IPS-15b (cell line): Measurements from ENCODE around the gene ARHGAP29.
"Not testable (repeated sequence)": the region's sequence is repeated elsewhere in the genome, so short reads cannot be mapped to it uniquely, and the experiment has no call there.

Experiments used
- H3K27me3 ChIP-seq: one replicate; pipeline ENCODE4 v1.6.1; 2013; ENCODE audit warnings: low read length; ENCODE audit not compliant: control insufficient read depth, insufficient read depth
- H3K36me3 ChIP-seq: one replicate; pipeline ENCODE4 v1.6.1; 2013; ENCODE audit warnings: low read length; ENCODE audit not compliant: control insufficient read depth, insufficient read depth
- H3K4me1 ChIP-seq: one replicate; pipeline ENCODE4 v1.6.1; 2013; ENCODE audit warnings: mild to moderate bottlenecking, low read length; ENCODE audit not compliant: control insufficient read depth, insufficient read depth
- H3K4me3 ChIP-seq: one replicate; pipeline ENCODE4 v1.5.1; 2013; ENCODE audit warnings: low read depth, low read length
- H3K9ac ChIP-seq: one replicate; pipeline ENCODE4 v1.6.1; 2013; ENCODE audit warnings: low read depth, mild to moderate bottlenecking, low read length
- H3K9me3 ChIP-seq: one replicate; pipeline ENCODE4 v1.6.1; 2013; ENCODE audit warnings: mild to moderate bottlenecking, low read length; ENCODE audit not compliant: control insufficient read depth, insufficient read depth

ARHGAP29 gene

DNA sequence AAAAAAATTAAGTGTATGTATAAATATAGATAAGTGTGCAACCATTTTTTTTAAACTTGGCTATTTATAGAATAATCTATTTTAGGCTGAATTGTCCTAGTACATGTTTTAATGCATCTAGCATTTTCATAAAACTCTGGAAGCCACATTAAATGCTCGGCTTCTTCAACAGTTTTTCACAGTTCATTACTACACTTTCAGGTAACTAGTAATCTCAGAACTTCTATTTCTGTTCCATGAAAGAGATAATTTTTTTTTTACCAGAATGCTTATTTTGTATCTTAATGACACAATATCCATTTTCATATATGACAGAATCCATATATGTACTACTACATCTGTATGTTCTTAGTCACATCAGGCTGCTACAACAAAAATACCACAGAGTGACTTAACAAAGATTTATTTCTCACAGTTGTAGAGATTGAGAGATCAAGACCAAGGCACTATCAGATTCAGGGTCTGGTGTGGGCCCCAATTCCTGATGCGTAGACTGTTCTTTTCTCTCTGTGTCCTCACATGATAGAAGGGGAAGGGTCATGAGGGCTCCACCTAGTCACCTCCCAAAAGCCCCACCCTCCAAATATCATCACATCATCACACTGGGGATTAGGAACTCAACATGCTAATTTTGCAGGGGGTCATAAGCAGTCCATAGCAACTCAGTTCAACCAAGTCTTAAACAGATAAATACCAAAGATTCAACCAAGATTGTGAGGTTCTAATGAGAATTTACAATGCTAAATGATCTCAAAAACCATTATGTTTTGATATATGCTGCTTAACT lies 43.1 kb downstream of the ARHGAP29 start:
- no peaks in the 10 kb centered on the region for H3K9me3 ChIP-seq
- no peaks in the 10 kb centered on the region for H3K4me1 ChIP-seq
- no peak overlapping the region for H3K9ac ChIP-seq
- no peaks in the 10 kb centered on the region for H3K27me3 ChIP-seq
- no peaks in the 10 kb centered on the region for H3K36me3 ChIP-seq
- no peak overlapping the region for H3K4me3 ChIP-seq

DNA sequence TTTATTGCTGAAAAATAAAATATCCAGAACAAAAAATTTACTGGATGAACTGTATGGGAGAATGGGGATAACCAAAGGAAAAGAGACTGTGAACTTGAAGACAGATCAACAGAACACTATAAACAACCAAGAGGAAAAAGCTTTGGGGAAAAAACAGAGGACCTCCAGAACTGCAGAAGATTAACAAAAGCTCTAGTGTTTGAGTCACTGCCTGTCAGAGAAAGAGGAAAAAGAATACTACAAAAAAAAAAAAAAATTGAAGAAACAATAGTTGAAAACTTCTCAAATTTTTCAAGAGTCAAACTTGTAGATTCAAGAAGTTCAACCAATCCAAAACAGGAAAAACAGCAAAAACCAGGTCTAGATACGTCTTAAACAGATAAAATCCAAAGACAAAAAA lies 44.3 kb downstream of the ARHGAP29 start:
- Histone ChIP-seq H3K9me3 (no peaks in the 10 kb centered on the region), H3K36me3 (no peaks in the 10 kb centered on the region), H3K27me3 (no peaks in the 10 kb centered on the region), H3K9ac (no peak overlapping the region), H3K4me3 (no peak overlapping the region), H3K4me1 (no peaks in the 10 kb centered on the region)

DNA sequence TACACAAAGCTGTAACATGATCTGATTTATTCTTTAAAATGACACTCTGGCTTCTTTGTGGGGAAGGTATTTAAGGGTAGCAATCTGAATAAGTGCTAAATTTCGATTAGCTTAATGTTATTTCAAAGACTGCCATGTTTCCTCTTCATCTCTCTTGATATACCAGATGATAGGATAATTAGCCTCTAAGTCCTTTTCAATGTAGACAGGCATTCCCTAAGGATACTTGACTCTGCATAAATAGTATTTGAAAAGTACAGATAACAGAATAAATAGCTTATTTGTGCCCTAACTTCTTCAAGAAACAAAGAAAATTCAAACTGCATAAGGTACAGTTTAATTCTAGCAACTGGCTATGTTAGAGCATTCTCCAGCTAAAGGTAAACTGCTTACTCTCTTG lies 46.2 kb downstream of the ARHGAP29 start:
- Histone ChIP-seq H3K4me3 (no peak overlapping the region), H3K36me3 (no peaks in the 10 kb centered on the region), H3K4me1 (no peaks in the 10 kb centered on the region)

DNA sequence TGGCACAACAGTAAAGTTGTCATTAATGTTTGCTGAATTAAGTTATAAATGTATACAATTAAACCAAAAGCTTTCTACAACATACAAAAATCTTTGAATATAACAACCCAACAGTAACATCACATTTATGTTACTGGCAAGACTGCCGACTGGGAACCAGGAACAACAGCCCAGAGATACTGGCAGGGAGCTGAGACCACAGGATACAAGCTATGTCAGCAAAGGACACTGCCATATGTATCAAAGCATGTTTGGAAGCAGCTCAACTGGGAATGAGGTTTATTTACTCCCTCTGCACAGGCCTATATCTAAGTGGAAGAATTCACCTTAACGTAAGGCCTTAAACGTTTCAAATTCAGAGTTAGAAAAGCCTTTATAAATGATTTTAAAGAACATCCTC lies 50.4 kb downstream of the ARHGAP29 start:
- H3K9me3 ChIP-seq = no peaks in the 10 kb centered on the region
- no peak overlapping the region for H3K9ac ChIP-seq
- H3K27me3 ChIP-seq = no peaks in the 10 kb centered on the region
- H3K36me3 ChIP-seq = no peaks in the 10 kb centered on the region
- no peak overlapping the region for H3K4me3 ChIP-seq
- no peaks in the 10 kb centered on the region for H3K4me1 ChIP-seq

More for the DNA sequence above, 46.2 kb downstream of the ARHGAP29 start:
- no peaks in the 10 kb centered on the region for H3K9me3 ChIP-seq
- H3K27me3 ChIP-seq = no peaks in the 10 kb centered on the region
- no peak overlapping the region for H3K9ac ChIP-seq

DNA sequence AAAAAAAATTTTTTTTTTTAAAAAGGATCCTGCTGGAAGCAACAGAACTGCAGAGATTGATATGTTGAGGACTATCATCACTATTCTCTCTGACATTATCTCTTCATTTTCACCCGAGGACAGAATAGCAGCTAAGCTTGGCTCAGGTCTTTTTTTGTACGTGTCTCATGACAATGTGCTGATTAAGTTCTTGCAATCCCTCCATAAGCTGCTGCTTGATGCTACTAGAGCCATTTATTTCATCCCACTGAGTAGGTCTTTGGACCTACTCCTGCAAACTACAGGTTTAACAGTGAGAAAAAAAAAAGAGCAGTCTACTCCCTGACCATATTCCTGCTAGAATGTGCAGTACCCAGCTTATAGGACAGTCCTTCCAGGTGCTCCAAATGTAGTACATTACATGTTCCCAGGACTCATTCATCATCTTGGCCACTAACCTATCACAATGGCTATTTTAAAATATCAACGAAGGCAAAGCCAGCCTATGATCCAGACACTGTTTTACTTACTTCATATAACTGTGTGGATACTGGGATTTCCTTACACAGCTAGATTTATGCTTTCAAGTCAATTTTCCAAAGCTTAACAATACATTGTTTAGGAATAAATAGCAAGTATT lies 54.1 kb downstream of the ARHGAP29 start:
- no peaks in the 10 kb centered on the region for H3K36me3 ChIP-seq
- H3K27me3 ChIP-seq = no peaks in the 10 kb centered on the region
- H3K4me1 ChIP-seq = no peaks in the 10 kb centered on the region
- no peak overlapping the region for H3K9ac ChIP-seq
- H3K9me3 ChIP-seq = no peaks in the 10 kb centered on the region
- no peak overlapping the region for H3K4me3 ChIP-seq

DNA sequence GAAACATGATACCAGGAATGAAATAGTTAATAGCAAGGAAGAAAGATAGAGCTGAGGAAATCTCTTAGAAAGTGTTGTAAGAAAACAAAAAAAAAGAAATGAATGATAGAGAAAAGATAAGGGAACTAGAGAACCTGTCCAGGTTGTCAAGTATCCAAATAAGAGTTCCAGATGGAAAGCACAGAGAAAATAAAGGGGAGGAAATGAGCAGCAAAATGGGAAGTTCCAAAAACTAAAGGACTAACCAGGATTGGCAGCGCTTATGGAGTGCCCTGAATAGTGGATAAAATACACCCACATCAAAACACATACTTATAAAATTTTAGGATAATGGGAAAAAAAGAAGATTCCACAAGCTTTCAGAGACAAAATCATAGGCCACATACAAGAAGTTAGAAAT lies 55.2 kb downstream of the ARHGAP29 start:
- Histone ChIP-seq H3K27me3 (no peaks in the 10 kb centered on the region), H3K4me1 (no peaks in the 10 kb centered on the region), H3K9me3 (no peaks in the 10 kb centered on the region), H3K9ac (no peak overlapping the region), H3K4me3 (no peak overlapping the region), H3K36me3 (no peaks in the 10 kb centered on the region)

DNA sequence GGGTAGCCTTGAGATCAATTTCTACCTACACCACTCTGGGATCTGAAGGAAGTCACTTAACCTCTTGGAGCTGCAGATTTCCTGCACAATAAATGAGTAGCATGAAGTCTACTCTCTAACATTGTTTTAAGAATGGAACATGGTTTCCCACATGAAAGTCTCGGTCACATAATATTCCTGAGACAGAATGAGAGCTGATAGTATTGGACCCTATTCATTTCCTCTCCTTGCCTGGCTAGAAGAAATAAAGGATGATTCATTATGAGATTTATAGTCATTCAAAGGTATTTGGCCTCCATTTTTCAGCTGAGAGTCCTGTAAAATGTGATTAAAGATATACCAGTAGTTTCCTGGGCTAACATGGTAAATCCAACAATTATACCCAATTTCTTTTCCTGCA lies 56.7 kb downstream of the ARHGAP29 start:
- no peaks in the 10 kb centered on the region for H3K27me3 ChIP-seq
- no peaks in the 10 kb centered on the region for H3K36me3 ChIP-seq
- H3K4me3 ChIP-seq = no peak overlapping the region
- no peaks in the 10 kb centered on the region for H3K4me1 ChIP-seq
- H3K9ac ChIP-seq = no peak overlapping the region
- H3K9me3 ChIP-seq = no peaks in the 10 kb centered on the region

DNA sequence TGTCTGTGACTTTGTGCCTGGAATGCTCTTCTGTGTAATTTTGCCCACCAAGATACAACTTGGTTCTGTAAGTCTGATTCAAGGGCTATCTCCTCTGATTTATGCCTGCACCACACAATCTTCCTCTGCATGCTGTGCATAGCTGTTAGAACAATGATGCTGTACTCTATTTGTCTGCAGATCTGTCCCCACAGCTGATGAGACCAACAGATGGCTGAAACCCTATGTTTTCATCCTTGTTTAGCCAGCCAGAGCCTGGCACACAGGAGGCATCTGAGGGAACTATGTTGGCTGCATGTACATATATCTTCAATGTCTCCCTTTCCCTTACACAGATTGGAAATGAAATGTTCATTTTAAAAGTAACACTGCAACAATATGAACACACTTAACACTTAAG lies 58.5 kb downstream of the ARHGAP29 start:
- H3K27me3 ChIP-seq = no peaks in the 10 kb centered on the region
- H3K36me3 ChIP-seq = peaks cover 3% of the 10 kb centered on the region
- H3K4me3 ChIP-seq = no peak overlapping the region
- no peaks in the 10 kb centered on the region for H3K4me1 ChIP-seq
- no peak overlapping the region for H3K9ac ChIP-seq
- H3K9me3 ChIP-seq = no peaks in the 10 kb centered on the region

DNA sequence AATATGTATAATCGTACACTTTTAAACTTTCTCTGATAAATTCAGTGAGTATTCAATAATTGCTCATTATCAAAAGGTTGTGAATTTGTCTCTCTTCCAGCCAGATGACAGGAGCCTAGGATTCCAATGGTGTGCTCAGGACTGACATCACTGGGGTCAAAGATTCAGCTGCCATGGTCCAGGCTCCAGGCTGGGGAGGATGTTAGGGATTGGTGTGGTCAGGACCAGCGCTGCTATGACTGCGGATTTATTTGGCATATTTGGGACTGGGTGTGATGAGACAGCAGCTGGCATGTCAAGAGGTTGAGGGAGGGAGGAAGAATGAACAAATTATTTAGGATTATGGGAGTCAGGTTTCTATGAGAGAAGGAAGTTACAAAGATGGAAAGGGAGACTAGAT lies 68.3 kb downstream of the ARHGAP29 start:
- Histone ChIP-seq H3K27me3 (no peaks in the 10 kb centered on the region), H3K9me3 (no peaks in the 10 kb centered on the region), H3K9ac (no peak overlapping the region), H3K4me3 (no peak overlapping the region), H3K36me3 (peaks cover 3% of the 10 kb centered on the region), H3K4me1 (no peaks in the 10 kb centered on the region)

DNA sequence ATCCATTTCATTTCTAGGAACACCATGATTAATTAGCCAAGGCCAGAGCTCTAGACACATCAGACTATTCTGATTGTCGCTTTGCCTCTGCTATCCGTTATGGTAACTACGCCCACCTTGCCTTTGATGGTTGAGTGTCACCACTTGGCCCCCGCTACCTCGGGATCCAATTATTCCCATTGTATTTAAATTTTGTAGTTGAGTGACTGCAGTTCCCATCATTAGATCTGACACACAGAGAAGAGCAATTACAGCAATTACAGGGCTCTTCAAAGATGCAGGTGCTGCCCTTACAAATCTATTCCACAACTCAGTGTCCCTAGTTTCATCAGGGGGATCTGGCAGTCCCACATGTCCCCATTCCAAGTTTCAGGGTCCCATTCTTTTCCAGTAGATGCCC lies 71.5 kb downstream of the ARHGAP29 start:
- H3K27me3 ChIP-seq = no peaks in the 10 kb centered on the region
- H3K9me3 ChIP-seq = no peaks in the 10 kb centered on the region
- H3K4me3 ChIP-seq = no peak overlapping the region
- H3K4me1 ChIP-seq = no peaks in the 10 kb centered on the region
- no peak overlapping the region for H3K9ac ChIP-seq
- H3K36me3 ChIP-seq = no peaks in the 10 kb centered on the region

DNA sequence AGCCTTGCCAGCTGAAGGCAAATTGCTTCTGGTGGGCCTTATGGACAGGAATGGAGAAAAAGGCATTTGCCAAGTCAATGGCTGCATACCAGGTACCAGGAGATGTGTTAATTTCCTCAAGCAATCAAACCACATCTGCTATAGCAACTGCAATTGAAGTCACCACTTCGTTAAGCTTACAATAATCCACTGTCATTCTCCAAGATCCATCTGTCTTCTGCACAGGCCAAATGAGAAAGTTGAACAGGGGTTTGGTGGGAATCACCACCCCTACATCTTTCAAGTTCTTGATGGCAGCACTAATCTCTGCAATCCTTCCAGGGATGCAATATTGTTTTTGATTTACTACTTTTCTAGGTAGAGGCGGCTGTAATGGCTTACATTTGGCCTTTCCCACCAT lies 72.5 kb downstream of the ARHGAP29 start:
- not testable (repeated sequence) for H3K4me1 ChIP-seq, H3K36me3 ChIP-seq, H3K27me3 ChIP-seq, H3K4me3 ChIP-seq, H3K9ac ChIP-seq, H3K9me3 ChIP-seq

DNA sequence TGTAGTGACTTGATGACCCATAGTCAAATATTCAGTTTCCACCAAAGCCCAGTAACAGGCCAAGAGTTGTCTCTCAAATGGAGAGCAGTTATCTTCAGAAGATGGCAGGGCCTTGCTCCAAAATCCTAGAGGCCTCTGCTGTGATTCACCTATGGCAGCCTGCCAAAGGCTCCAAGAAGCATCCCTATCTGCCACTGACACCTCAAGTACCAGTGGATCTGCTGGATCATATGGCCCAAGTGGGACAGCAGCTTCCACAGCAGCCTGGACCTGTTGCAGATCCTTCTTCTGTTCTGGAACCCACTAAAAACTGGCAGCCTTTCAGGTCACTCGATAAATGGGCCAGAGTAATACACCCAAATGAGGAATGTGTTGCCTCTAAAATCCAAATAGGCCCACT lies 73.3 kb downstream of the ARHGAP29 start:
- H3K27me3 ChIP-seq, H3K4me1 ChIP-seq, H3K36me3 ChIP-seq, H3K9me3 ChIP-seq, H3K9ac ChIP-seq, H3K4me3 ChIP-seq: not testable (repeated sequence)
